ENCODE results near the gene MRM2. TPM values are rescaled to one million over a fixed set of nuclear protein-coding genes. Genes with fewer than 3 reads are reported as not detected.

MRM2 gene
- total RNA-seq, 1 donor from 2014 or later, result 18.9 TPM

- peak overlapping the region; percentile 97 for H3K27ac Mint-ChIP-seq (ENCODE audit: unreplicated experiment)
- peak; percentile 44 for TF ChIP-seq CTCF (IDR thresholded peaks at IDR 0.05)
- DNase-seq (ENCODE audit: extremely low spot score, unreplicated experiment), result peak; percentile 93
- no peaks in the 10 kb centered on the region for H3K36me3 Mint-ChIP-seq (ENCODE audit: unreplicated experiment)
- H3K9me3 Mint-ChIP-seq (ENCODE audit: unreplicated experiment), result no peaks in the 10 kb centered on the region
- H3K27me3 Mint-ChIP-seq (ENCODE audit: unreplicated experiment), result no peaks in the 10 kb centered on the region
- peaks cover 24% of the 10 kb centered on the region for H3K4me1 Mint-ChIP-seq (ENCODE audit: unreplicated experiment)
- H3K4me3 Mint-ChIP-seq (ENCODE audit: unreplicated experiment), result peak overlapping the region; percentile 57
Observed at GRCh38 chr7:2248984-2249694, 7.1 kb upstream of the MRM2 start.

- Mint-ChIP-seq H3K27ac (ENCODE audit: unreplicated experiment) (no peak overlapping the region), H3K4me1 (ENCODE audit: unreplicated experiment) (peaks cover 31% of the 10 kb centered on the region), H3K9me3 (ENCODE audit: unreplicated experiment) (no peaks in the 10 kb centered on the region), H3K27me3 (ENCODE audit: unreplicated experiment) (no peaks in the 10 kb centered on the region), H3K4me3 (ENCODE audit: unreplicated experiment) (no peak overlapping the region), H3K36me3 (ENCODE audit: unreplicated experiment) (no peaks in the 10 kb centered on the region)
- TF ChIP-seq CTCF (IDR thresholded peaks at IDR 0.05), result peak; percentile 65
- no peak for DNase-seq (ENCODE audit: extremely low spot score, unreplicated experiment)
Observed at GRCh38 chr7:2247141-2247995, 5.4 kb upstream of the MRM2 start.

DNA sequence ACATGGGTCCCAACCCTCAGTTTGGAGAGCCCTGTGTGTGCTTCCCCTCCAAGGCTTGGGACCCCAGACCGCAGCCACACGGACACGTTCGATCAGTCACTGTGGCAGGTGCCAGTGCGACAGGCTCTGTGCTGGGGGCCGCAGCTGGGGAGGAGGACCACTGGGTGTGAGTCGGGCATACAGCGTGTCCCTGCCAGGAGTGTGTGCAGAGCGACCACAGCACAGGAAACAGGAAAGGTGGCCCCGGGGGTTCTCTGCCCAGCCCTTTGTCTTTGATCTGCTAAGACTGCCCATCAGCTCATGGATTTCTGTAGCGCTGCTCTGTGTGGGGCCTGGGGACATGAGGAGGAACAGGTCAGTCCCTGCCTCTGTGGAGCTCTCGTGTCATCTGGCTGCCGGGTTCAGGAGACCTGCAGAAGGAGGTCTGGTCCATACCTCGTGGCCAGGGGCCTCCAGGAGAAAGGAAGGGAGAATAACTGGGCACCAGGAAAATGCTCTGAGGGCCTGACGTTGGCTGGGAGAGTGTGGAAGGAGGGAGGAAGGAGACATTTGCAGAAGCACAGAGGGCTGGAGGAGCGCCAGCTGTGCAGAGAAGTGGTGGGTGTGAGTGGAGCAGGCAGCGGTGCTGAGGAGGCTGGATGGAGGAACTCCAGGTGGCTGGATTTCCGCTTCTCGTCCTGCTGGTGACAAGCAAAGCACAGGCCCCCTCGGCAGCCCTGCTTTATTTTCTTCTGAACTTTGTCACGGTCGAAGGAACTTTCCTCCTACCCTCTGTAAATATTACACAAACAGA, 4.1 kb upstream of the MRM2 start:
- H3K36me3 Mint-ChIP-seq (ENCODE audit: unreplicated experiment), result no peaks in the 10 kb centered on the region
- no peaks in the 10 kb centered on the region for H3K27me3 Mint-ChIP-seq (ENCODE audit: unreplicated experiment)
- H3K9me3 Mint-ChIP-seq (ENCODE audit: unreplicated experiment), result no peaks in the 10 kb centered on the region
- H3K27ac Mint-ChIP-seq (ENCODE audit: unreplicated experiment), result no peak overlapping the region
- peaks cover 37% of the 10 kb centered on the region for H3K4me1 Mint-ChIP-seq (ENCODE audit: unreplicated experiment)
- no peak for TF ChIP-seq CTCF (IDR thresholded peaks at IDR 0.05)
- no peak for DNase-seq (ENCODE audit: extremely low spot score, unreplicated experiment)
- no peak overlapping the region for H3K4me3 Mint-ChIP-seq (ENCODE audit: unreplicated experiment)

DNA sequence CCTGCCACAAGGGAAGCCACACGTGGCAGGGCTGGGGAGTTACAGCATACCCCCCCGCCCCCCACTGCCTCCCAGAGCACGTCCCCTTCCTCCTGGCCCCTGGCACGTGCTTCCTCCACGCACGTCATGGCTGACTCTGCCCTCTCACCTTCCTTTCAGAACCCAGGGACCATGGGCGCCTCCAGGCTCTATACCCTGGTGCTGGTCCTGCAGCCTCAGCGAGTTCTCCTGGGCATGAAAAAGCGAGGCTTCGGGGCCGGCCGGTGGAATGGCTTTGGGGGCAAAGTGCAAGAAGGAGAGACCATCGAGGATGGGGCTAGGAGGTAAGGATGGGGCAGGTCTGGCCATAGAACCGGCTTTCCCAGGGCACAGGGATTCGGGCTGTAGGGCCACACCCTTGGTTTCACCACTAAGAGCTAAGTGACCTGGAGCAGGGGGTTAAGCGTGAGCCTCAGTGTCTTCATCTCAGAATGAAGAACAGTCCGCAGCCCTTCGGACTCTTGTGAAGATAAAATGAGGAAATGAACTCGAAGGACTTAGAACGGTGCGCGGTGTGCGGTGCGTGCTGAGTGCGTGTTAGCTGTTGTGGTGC, 2.5 kb upstream of the MRM2 start:
- DNase-seq (ENCODE audit: extremely low spot score, unreplicated experiment), result no peak
- no peaks in the 10 kb centered on the region for H3K36me3 Mint-ChIP-seq (ENCODE audit: unreplicated experiment)
- no peaks in the 10 kb centered on the region for H3K27me3 Mint-ChIP-seq (ENCODE audit: unreplicated experiment)
- no peak for TF ChIP-seq CTCF (IDR thresholded peaks at IDR 0.05)
- H3K4me1 Mint-ChIP-seq (ENCODE audit: unreplicated experiment), result peaks cover 39% of the 10 kb centered on the region
- H3K4me3 Mint-ChIP-seq (ENCODE audit: unreplicated experiment), result no peak overlapping the region
- H3K27ac Mint-ChIP-seq (ENCODE audit: unreplicated experiment), result no peak overlapping the region
- H3K9me3 Mint-ChIP-seq (ENCODE audit: unreplicated experiment), result no peaks in the 10 kb centered on the region

Measured in osteocyte (in vitro differentiated cells).